PC-9 (cell line): ENCODE results near the gene IQCK.

ENCODE experiments used
- CTCF ChIP-seq: fragments of 200-600 bp; sonication (generic); conservative IDR thresholded peaks from 2 replicates; pipeline ENCODE4 v1.6.1; 2017; ENCODE audit warnings: mixed run types, antibody characterized with exemption, mild to moderate bottlenecking, moderate library complexity
- EZH2 ChIP-seq: fragments of 200-600 bp; sonication (generic); IDR thresholded peaks from 2 replicates; pipeline ENCODE4 v1.8.0; 2017; ENCODE audit warnings: antibody characterized with exemption, low read depth

DNA sequence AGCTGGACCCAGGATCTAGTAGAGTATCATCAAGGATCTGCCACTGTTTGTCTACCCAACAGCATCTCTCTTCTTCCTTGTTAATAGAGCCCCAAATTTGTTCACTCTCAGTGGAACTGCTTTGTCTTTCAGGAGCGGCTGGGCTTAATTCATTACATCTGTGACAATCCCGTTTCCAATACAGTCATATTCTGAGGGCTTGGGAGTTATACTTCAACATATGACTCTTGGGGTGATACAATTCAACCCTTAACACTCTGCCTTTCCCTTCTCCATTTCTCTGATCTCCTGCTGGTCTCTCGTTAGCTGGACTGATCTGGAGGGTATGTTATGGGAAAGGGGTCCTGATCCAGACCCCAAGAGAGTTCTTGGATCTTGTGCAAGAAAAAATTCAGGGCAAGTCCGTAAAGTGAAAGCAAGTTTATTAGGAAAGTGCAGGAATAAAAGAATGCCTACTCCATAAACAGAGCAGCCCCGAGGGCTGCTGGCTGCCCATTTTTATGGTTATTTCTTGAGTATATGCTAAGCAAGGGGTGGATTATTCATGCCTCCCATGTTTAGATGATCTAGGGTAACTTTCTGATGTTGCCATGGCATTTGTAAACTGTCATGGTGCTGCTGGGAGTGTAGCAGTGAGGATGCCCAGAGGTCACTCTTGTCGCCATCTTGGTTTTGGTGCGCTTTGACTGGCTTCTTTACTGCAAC lies 42.4 kb downstream of the IQCK start:
- TF ChIP-seq EZH2 (no peak), CTCF (no peak)
